Central memory CD8-positive, alpha-beta T cell (primary cell): ENCODE measurements around the gene C8G.

ENCODE experiments used
- ATAC-seq: fragments of 150-1000 bp; cut with Tn5 transposase; replicated peaks from 2 replicates; pipeline ENCODE4 v1.10.0; 2022; ENCODE audit warnings: mild to moderate bottlenecking, moderate FRiP score, moderate number of reproducible peaks; ENCODE audit not compliant: poor library complexity, severe bottlenecking; ENCODE audit errors: extremely low read depth
- DNase-seq, 2 donors: peaks; one replicate each; pipeline ENCODE4 v3.0.0; 2021; ENCODE audit warnings: low spot score in 2 of 2
- H3K27ac Mint-ChIP-seq: one replicate; pipeline ENCODE4 v1.8.0; 2022; ENCODE audit warnings: low read depth, mild to moderate bottlenecking, moderate library complexity, mixed read lengths
- H3K27me3 Mint-ChIP-seq: one replicate; pipeline ENCODE4 v1.8.0; 2022; ENCODE audit warnings: mixed read lengths
- H3K36me3 Mint-ChIP-seq: one replicate; pipeline ENCODE4 v1.8.0; 2022; ENCODE audit warnings: mild to moderate bottlenecking, moderate library complexity, mixed read lengths; ENCODE audit not compliant: insufficient read depth
- H3K4me1 Mint-ChIP-seq: one replicate; pipeline ENCODE4 v1.8.0; 2022; ENCODE audit warnings: mixed read lengths
- H3K4me3 Mint-ChIP-seq: one replicate; pipeline ENCODE4 v1.8.0; 2022; ENCODE audit warnings: mild to moderate bottlenecking, moderate library complexity, mixed read lengths
- H3K9me3 Mint-ChIP-seq: one replicate; pipeline ENCODE4 v1.8.0; 2022; ENCODE audit warnings: mixed read lengths

Gene C8G

DNA sequence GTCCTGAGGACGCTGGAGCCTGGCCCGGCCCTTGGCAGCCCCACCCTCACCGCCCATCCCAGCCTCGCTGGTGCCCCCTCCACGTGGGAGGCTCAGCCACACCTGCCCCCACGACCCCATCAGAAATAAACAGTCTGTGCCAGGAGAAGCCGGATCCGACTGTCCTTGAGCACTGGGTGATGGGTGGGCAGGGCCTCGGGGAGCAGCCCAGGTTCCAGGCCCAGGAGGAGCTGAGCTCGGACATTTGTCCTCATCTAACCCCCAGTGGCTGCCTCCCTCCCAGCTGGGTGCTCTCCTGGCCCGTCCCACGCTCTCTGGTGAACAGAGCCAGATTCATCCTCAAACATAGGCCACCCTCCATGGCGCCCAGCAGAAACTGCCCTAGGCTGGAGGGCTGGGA, 27.7 kb downstream of the C8G start:
- Mint-ChIP-seq H3K9me3 (no peaks in the 10 kb centered on the region), H3K4me3 (no peak overlapping the region), H3K4me1 (peaks cover 28% of the 10 kb centered on the region), H3K27ac (no peak overlapping the region), H3K36me3 (peaks cover 3% of the 10 kb centered on the region), H3K27me3 (no peaks in the 10 kb centered on the region)
- ATAC-seq (no peak), DNase-seq (no peak)

DNA sequence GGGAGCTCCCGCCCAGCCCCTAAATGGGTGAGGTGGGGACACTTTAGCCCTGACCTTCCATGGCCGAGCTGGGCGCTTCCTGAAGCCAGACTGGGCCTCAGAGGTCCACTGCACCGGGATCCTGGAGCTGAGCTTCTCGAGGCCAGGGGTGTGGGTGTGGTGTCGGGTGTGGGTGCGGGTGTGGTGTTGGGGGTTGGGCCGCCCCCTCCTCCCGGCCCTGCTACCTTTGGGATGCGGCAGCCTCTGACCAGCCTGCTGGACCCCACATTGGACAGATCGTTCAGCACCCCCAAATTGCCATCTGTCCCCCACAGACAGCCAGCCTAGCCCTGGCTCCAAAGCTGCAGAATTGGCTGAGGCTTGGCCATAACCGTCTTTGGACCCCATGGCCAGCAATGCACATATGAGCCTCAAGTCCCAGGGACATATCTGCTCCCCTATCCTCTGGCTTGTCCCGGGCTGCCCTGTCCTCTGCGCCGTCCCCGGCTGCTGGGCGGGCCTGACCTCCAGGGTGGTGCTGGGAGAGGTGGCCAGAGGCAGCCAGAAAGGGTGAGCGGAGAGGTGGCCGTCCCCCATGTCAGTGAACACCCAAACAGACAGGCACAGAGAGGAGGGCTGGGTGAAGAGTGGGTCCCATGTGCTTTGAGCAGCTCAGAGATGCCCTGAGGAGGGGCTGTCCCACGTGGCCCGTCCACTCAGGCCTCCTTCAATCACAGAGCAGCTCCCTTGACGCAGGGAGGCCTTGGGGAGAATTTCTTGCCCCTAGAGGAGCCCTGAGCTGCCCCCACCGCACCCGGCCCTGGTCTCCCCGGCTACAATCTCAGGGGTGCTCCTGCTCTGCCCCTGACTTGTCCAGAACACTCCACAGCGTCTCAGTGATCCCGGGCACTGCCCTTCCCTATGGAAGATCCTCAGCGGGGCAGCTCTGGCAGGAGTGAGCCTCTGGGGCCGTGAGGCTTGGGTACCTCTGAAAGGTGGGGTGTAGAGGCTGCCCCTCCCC, 28.9 kb downstream of the C8G start:
- no peak for ATAC-seq
- Mint-ChIP-seq H3K9me3 (no peaks in the 10 kb centered on the region), H3K4me3 (no peak overlapping the region), H3K27ac (no peak overlapping the region), H3K27me3 (no peaks in the 10 kb centered on the region), H3K36me3 (peaks cover 1% of the 10 kb centered on the region), H3K4me1 (peaks cover 28% of the 10 kb centered on the region)
- no peak for DNase-seq

DNA sequence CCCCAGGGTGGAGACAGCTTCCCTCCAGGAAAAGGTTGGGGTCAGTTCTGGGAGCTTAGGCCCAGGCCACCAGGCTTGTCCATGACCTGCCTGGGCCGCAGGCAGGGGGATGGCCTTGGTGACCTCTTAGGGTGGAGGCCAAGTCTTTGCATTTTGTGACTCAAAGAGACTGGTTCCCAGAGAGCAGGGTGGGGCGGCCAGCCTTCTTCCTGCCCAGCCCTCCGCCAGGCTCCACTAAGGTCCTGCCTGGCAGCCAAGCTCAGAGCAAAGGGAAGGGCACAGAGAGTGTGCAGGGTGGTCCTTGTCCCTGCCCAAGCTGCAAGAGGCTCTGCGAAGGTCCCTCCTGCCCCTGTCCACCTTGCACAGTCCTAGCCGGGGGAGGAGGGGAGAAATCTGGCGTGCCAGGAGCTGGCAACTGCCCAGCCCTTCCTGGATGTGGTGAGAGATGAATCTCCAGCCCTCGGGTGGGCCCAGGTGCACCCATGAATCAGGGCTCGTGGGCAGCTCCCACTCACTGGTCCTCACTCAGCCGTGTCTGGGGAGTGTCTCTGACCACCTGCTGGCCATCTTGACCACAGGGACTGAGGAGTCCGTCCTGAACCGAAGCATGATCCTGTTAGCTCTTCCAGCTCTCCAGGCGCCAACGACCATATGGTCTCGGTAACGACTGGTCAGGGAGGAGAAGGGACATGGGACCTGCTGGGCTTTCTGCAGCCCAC, 29.9 kb downstream of the C8G start:
- DNase-seq (no peak), ATAC-seq (no peak)
- peaks cover 1% of the 10 kb centered on the region for H3K36me3 Mint-ChIP-seq
- no peak overlapping the region for H3K27ac Mint-ChIP-seq
- peak overlapping the region; percentile 52 for H3K4me3 Mint-ChIP-seq
- no peaks in the 10 kb centered on the region for H3K27me3 Mint-ChIP-seq
- H3K4me1 Mint-ChIP-seq, result peaks cover 27% of the 10 kb centered on the region
- H3K9me3 Mint-ChIP-seq, result no peaks in the 10 kb centered on the region

DNA sequence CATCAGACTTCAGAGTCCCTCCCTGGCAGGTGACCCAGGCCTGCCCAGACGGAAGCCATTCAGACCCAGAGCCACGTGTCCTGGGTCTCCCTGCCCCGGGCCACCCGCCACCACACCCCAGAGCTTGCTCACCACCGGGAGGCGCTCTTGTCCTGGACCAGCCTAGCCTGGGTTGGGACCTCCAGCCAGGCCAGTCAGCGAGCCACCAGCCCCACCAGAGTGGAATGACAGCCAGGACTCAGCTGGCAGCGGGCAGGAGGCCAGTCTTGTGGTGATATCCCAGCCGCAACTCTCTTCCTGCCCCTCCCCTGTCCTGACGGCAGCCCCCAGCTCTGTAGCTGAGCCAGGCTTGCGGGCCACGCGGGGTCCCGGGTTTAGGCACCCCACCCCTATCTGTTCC, 30.6 kb downstream of the C8G start:
- H3K27me3 Mint-ChIP-seq, result no peaks in the 10 kb centered on the region

DNA sequence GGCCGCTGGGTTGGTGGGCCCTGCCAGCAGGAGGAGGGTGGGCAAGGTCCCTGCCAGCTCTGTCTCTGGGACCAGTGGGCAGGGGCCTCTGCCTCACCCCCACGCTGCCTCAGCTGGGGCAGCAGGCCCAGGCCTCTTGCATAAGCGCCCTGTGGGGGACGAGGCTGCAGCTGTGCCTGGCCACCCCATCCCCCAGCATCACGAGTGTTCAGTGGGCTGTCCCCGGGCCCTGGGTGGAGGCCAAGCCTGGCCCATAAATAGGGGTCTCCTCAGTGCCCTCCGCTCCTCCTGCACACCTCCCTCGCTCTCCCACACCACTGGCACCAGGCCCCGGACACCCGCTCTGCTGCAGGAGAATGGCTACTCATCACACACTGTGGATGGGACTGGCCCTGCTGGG, 32.2 kb downstream of the C8G start, which contains the start of gene PTGDS:
PTGDS (plus strand) TSS at position 282 of the 400 bp plus-strand sequence; CDS start at position 357, 75 bp downstream.
- Mint-ChIP-seq H3K27ac (no peak within 1 kb of the TSS), H3K4me1 (peaks cover 21% of the 10 kb centered on the region), H3K9me3 (no peaks in the 10 kb centered on the region), H3K27me3 (no peaks in the 10 kb centered on the region), H3K4me3 (peak within 1 kb of the TSS; percentile 52), H3K36me3 (peaks cover 2% of the 10 kb centered on the region)
- DNase-seq (no peak), ATAC-seq (no peak)

More for the DNA sequence above, 30.6 kb downstream of the C8G start:
- peak overlapping the region; percentile 52 for H3K4me3 Mint-ChIP-seq
- no peak overlapping the region for H3K27ac Mint-ChIP-seq
- H3K4me1 Mint-ChIP-seq, result peaks cover 21% of the 10 kb centered on the region
- H3K36me3 Mint-ChIP-seq, result no peaks in the 10 kb centered on the region
- DNase-seq (no peak), ATAC-seq (no peak)
- H3K9me3 Mint-ChIP-seq, result no peaks in the 10 kb centered on the region

DNA sequence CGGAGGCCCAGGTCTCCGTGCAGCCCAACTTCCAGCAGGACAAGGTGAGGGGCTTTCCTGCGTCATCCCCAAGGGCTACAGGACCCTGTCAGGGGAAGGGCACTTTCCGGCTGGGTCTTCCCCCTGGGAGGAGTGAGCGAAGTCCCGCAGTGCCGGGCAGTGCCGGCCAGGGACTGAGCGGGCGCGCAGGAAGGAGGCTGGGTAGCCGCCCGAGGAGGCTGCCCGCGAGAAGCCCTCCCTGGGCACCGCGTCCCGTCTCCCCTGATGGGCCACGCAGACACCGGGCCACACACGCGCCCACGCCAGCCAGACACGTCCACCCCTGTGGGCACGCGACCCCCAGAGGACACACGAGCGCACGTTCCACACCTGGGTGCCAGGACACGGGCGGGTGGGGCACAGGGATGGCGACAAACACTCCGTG, 32.6 kb downstream of the C8G start:
- DNase-seq, result no peak
- Mint-ChIP-seq H3K4me3 (peak overlapping the region; percentile 44), H3K36me3 (peaks cover 2% of the 10 kb centered on the region), H3K9me3 (no peaks in the 10 kb centered on the region), H3K4me1 (peaks cover 21% of the 10 kb centered on the region), H3K27ac (no peak overlapping the region), H3K27me3 (no peaks in the 10 kb centered on the region)
- no peak for ATAC-seq

DNA sequence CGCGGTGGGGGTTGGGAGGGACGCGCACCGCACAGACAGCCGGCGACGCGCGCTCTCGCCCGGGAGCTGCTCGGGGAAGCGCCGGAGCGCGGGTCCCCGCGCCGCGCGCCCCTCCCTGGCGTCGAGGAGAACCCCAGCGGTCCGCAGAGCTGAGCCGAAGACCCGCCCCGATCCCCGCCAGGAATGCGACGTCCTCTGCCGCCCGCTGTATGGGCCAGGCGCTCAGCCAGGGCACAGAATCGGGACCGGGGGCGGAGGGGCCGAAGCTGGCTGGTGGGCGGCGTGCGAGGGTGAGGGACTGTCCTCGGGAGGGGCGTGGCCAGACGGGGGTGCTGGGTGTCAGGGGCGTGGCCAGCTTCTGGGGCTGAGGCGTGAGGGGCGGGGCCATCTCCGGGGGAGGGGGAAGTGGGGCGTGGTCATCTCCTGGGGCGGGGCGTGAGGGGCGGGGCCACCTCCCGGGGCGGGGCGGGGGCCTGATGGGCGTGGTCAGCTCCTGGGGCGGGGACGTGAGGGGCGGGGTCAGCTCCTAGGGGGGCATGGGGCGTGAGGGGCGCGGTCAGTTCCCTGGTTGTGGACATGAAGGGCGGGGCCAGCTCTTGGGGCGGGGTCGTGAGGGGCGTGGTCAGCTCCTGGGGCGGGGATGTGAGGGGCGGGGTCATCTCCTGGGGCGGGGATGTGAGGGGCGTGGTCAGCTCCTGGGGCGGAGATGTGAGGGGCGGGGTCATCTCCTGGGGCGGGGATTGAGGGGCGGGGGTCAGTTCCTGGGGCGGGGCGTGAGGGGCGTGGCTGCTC, 33.2 kb downstream of the C8G start:
- Mint-ChIP-seq H3K27ac (no peak overlapping the region), H3K9me3 (no peaks in the 10 kb centered on the region), H3K27me3 (no peaks in the 10 kb centered on the region), H3K4me1 (peaks cover 21% of the 10 kb centered on the region), H3K36me3 (peaks cover 2% of the 10 kb centered on the region), H3K4me3 (peak overlapping the region; percentile 44)
- DNase-seq (peak; percentile 54 to 61), ATAC-seq (peak; percentile 37)

DNA sequence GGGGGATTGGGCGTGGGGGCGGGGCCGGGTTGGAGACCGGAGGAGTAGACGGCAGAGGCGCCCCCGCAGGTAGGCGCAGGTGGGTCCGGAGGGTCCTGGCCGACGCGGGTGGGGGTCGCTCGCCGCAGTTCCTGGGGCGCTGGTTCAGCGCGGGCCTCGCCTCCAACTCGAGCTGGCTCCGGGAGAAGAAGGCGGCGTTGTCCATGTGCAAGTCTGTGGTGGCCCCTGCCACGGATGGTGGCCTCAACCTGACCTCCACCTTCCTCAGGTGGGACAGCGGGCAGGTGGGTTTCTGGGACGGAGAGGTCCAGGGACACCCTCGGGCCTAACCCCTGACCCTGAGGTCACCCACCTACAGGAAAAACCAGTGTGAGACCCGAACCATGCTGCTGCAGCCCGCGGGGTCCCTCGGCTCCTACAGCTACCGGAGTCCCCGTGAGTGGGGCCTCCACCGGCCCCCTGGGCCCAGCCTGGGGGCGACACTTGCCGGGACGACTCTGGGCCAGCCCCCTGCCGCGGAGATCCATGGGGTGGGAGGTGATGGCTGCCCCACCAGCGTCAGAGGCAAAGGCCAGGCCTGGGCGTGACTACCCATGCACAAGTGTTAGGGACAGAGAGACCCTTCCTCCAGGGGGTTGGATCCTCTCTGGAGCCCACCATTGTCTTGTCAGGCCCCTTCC, 34.0 kb downstream of the C8G start:
- Mint-ChIP-seq H3K4me3 (no peak overlapping the region), H3K27ac (no peak overlapping the region), H3K9me3 (no peaks in the 10 kb centered on the region), H3K27me3 (peaks cover 6% of the 10 kb centered on the region), H3K36me3 (peaks cover 2% of the 10 kb centered on the region), H3K4me1 (peaks cover 25% of the 10 kb centered on the region)
- ATAC-seq (no peak), DNase-seq (no peak)

DNA sequence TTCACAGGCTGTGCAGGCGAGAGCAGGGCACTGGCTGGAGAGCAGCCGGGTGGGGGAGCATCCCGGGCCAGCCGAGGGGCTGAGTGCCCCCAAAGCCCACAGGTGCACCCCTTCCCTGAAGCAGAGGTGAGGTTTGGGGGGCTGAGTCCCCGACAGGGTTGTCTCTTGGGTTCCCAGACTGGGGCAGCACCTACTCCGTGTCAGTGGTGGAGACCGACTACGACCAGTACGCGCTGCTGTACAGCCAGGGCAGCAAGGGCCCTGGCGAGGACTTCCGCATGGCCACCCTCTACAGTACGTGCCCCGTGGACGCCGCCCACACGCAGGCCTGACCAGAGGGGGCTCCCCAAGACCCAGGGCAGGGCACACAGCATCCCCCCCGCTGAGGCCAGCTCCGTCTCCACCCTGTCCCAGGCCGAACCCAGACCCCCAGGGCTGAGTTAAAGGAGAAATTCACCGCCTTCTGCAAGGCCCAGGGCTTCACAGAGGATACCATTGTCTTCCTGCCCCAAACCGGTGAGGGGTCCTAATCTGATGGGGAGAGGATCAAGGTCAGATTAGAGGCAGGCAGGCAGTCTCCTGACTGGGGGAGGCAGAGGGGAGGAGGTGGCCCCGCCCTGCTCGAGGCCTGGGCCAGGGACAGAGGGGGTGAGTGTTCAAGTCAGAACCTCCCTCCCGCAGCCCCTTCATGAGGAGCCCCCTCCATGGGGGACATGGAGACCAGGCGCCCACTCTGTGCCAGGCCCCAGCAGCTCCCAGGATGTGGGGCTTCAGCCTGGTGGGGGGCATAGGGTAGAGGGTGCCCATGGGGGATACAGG, 34.9 kb downstream of the C8G start:
- H3K4me3 Mint-ChIP-seq, result no peak overlapping the region

DNA sequence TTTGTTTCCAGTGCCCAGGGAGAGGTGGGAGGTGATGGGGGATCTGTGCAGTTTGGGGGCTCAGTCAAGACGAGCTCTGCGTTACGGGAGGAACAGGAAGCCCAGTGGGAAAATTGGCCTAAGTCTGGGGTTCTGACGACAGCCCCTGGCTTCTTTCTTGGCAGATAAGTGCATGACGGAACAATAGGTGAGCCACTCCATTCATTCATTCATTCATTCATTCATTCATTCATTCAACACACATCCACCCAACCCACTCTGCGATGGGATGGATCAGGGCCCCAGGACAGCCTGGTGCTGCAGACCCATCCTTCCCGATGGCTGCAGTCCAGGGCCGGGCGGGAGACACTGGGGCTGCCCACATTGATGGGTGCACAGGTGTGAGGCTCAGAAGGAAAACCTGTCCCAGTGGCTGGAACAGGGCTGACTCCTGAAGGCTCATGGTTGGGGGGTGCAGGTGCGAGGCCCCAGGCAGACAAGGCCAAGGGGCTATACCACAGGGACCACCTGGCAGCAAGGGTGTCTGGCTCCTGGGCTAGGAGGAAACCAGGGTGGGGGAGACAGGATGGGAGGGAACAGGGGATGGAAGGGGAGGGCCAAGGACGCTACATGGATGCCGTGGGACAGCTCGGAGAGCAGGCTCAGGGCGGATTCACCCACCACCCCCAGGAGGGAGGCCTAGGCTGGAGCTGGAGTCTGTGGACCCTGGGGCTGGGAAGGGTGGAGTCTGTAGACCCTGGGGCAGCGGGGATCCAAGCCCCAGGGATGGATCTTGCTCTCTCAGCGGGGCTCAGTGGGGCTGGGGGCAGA, 35.8 kb downstream of the C8G start:
- Mint-ChIP-seq H3K9me3 (no peaks in the 10 kb centered on the region), H3K27ac (no peak overlapping the region)

More for the DNA sequence above, 34.9 kb downstream of the C8G start:
- ATAC-seq, result no peak
- no peak for DNase-seq
- Mint-ChIP-seq H3K9me3 (no peaks in the 10 kb centered on the region), H3K4me1 (peaks cover 24% of the 10 kb centered on the region), H3K36me3 (peaks cover 2% of the 10 kb centered on the region), H3K27me3 (peaks cover 12% of the 10 kb centered on the region), H3K27ac (no peak overlapping the region)

More for the DNA sequence above, 35.8 kb downstream of the C8G start:
- ATAC-seq (no peak), DNase-seq (no peak)
- peaks cover 12% of the 10 kb centered on the region for H3K27me3 Mint-ChIP-seq
- no peak overlapping the region for H3K4me3 Mint-ChIP-seq
- H3K36me3 Mint-ChIP-seq, result peaks cover 2% of the 10 kb centered on the region
- H3K4me1 Mint-ChIP-seq, result peaks cover 15% of the 10 kb centered on the region
